HG03442 (cell line): ENCODE results near the gene LIPA.

Source experiments
- ATAC-seq: cut with Tn5 transposase; IDR thresholded peaks from one replicate; pipeline ENCODE4 v1.9.1; 2021; ENCODE audit warnings: mild to moderate bottlenecking, moderate library complexity; ENCODE audit not compliant: unreplicated experiment

The LIPA gene

DNA sequence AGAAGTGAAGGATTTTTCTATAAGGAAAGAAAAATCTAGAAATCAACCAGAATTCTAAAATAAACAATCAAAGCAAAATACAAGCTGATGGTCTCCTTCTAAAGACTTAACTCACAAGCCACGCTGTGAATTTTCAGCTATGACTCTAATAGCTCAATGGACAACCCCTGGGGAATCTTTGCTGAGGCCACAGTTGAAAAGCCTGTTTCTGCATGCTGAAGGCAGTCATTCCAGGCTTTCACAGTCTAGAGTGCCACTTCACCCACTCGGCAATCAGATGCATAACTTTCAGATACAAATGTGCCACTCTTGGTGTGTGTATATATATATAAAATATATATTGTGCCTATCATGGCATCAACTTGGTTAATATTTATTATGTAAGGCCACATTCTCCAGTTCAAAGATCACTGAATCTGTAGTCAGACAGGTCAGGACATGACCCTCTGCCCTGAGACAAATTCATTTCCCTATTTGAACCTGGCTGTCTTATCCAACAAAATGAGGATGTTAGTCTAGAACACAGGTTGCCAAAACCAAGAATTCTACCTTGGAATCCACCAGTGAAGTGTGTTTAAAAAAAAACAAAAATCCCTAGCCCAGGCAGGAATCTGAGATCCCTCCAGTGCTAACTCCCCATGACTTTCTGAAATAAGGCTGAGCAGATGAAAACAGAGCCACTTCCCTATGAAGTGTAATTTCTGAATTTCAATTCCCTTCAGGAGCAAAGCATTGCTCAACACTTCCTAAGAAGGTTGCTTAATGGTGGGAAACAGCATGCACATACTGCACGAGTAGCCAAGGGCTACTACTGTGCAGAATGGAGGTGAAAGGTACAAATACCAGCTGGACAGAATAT is 9.9 kb downstream of the LIPA start:
- peak; percentile 38 for ATAC-seq

DNA sequence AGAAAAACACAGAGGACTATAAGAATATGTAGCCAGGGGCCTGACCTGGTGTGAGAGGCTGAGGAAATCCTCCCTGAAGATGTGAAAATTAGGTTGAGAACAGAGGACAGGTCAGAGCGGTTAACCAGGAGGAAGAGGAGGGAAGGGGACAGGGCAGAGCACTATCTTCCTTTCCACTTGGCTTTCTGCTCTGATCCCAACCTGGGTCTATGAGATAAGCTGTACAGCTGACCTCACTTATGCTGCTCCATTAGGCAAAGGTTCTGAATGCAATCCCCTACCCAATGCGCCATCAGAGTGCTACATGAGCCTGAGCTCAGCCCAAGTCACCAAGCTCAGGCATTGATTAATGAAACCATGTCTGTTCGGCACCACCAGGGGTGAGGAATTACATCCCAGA is 10.5 kb downstream of the LIPA start:
- ATAC-seq, result no peak

DNA sequence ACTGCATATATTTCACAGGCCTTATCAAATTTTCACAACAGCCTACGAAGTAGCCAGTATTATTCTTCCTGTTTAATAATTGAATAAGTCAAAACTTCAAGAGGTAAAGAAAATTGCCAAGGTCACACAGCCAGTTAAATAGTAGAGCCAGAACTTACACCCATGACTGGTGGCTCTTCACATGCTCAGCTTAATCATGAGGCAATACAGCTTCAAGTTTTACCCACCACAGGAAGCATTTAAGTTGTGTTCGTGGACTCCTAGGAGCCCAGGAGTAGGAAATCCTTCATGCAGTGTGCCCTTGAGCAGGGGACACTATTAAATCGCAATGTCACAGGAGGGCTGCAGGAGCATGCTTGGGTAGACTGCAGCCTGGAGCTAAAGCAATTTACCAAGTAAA is 11.1 kb downstream of the LIPA start:
- ATAC-seq, result no peak

DNA sequence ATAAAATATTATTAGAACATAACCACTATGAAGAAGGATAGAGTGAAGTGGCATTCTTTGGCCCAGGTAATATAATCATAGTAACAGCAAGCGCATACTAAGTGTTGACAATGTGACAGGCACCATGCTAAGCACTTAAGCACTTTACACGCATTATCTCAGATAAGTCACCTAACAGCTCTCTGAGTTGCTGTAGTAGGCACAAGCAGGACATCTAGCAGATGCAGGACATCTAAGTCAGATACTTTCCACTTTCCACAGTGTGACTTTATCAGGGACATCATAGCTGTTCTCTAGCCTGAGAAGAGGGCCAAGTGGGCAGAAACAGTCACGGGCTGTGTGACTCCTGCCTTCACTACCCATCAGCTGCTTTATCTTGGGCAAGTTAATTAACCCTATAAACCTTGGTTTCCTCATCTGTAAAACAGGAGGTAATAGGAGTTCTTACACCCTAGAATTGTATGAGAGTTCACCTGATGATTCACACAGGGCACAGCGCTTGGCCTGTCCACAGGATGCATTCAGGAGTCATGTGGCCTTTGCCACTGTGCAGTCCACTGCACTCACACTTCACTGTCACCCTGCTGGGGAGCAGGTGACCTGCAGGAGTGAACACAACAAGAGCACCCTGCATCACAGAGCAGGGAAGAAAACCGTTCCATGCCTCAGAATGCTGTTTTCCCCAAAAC is 12.5 kb downstream of the LIPA start:
- ATAC-seq, result no peak

DNA sequence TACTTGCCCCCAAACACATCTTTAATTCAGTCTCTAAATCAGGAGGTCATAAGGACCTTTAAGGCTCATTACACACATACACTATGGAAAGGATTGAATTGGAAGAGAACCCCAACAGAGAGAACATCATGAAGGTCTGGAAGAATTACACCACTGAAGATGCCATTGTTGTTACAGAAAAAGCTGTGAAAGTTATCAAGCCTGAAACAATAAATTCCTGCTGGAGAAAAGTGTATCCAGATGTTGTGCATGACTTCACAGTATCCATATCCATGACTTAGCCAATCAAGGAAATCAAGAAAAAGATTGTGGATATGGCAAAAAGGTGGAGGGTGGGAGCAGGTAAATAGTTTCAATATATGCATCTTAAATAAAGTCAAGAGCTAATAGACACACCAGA is 13.7 kb downstream of the LIPA start:
- ATAC-seq, result no peak

DNA sequence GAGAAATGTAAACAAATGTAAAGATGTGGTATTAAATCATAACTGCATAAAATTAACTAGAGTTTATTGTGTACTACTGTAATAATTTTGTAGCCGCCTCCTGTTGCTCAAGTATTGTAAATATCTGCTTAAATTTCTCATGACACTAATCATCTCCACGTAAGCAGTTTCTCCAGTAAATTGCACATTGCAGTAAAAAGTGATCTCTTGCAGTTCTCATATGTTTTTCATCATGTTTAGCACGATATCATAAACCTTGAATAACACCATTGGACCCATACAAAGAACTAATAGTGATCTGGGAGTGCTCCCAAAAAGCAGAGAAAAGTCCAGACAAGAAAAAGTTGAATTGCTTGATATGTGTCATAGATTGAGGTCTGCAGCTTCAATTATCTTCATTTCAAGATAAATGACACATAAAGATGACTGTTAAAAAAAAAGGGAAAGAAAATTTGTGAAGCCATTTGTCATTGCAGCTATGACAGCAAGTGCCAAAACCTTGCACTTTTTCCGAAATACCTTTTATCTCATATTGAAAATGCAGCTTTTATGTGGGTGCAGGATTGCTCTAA is 15.3 kb downstream of the LIPA start:
- no peak for ATAC-seq

GRCh38 chr10:89235073-89235798 is 16.3 kb downstream of the LIPA start:
- ATAC-seq, result no peak

- no peak for ATAC-seq
Measured at GRCh38 chr10:89233033-89233432, 18.5 kb downstream of the LIPA start.

DNA sequence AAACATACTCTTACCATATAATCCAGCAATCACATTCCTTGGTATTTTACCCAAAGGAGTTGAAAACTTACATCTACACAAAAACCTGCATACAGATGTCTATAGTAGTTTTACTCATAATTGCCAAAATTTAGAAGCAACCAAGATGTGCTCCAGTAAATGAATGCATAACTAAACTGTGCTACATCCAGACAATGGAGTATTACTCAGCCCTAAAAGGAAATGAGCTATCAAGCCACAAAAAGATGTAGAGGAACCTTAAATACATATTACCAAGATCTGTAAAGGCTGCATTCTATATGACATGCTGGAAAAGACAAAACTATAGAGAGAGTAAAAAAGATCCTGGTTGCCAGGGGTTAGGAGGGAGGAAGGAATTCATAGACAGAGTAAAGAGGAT is 22.6 kb downstream of the LIPA start:
- ATAC-seq, result no peak

DNA sequence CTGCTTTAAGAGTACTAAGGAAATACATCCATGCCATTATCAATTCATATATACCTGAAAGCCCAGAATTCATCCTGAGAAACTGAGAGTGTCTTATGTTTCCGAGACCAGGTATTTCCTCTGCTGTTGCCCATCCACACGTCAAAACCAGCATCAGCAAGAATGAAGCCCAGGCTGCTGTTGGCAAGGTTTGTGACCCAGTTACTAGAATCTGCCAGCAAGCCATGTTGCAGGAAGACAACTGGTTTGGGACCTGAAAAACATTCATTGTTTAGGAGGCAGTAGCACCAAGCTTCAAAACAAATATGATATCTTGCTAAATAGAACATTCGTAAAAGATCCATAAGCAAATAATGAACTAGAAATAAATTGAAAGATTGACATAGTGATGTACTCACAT is 23.4 kb downstream of the LIPA start:
- no peak for ATAC-seq

DNA sequence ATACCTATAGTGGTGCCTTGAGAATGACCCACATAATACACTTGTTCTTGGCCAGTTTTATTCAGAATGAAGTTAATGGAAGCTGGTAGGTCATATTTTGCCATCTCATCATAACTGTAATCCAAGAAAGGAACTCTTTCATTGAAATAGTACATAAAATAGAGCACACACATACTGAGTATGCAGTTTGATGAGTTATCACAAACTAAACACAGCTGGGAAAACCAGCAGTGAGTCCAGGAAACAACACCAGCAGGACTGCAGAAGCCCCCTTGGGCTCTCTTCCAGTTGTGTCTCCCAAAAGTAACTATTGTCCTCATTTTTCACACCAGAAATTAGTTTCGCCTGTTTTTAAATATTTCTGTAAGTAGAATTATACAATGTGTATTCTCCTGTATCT is 24.7 kb downstream of the LIPA start:
- no peak for ATAC-seq

GRCh38 chr10:89224739-89225443 is 26.7 kb downstream of the LIPA start:
- ATAC-seq, result no peak

- no peak for ATAC-seq
Measured at GRCh38 chr10:89221919-89222318, 29.7 kb downstream of the LIPA start.

DNA sequence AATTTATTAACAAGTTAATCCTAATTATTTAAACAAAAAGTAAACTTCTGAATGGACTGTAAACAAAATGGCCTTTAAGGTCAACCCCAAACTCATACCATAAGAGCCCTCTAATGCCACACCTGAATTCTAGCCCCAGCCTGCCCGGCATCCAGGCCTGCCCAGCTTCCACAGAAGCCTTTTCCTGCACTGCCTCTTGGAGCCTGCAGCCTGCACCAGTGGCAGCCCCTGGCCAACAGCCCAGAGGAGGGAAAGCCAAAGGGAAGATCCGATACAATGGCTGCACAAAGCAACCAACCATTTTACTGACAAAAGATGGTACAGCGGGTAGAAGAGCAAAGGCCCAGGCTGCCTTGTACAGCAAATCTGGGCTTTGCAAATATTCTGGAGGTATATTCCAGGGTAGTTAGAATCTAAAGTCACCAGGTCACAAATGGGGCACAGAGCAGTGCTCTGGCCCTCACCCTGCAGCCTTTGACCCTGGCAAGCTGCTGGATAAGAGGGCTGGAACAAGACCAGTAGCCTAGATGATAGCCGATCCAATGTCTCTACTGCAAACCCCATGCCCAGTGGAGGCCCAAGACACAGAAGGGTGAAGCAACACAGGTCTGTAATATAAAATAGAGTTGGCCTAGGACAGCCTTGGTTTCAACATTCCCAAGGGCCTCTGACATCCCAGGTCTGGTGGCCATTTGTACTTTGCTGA is 31.9 kb downstream of the LIPA start:
- no peak for ATAC-seq

GRCh38 chr10:89217057-89217990 is 34.3 kb downstream of the LIPA start:
- no peak for ATAC-seq

GRCh38 chr10:89216056-89216455 is 35.5 kb downstream of the LIPA start:
- no peak for ATAC-seq

GRCh38 chr10:89215511-89215910 is 36.1 kb downstream of the LIPA start:
- no peak for ATAC-seq

- no peak for ATAC-seq
Measured at GRCh38 chr10:89214566-89215165, 36.9 kb downstream of the LIPA start.
